ENCODE data around the gene PTPRN2.

PTPRN2 gene

GRCh38 chr7:157797361-157797760 lies 790.3 kb downstream of the PTPRN2 start:
- no peak for TF ChIP-seq CTCF (IDR thresholded peaks at IDR 0.05; ENCODE audit: extremely low read depth, insufficient read depth, missing control alignments)
- in situ Hi-C loops (cut with MboI; ENCODE audit: low pct_unique_long_range_greater_than_20kb, low sequenced_read_pairs, unreplicated experiment) = no loop called here
- no peak for DNase-seq (ENCODE audit: low spot score)

GRCh38 chr7:157796846-157797245 lies 790.8 kb downstream of the PTPRN2 start:
- DNase-seq (ENCODE audit: low spot score) = no peak
- in situ Hi-C loops (cut with MboI; ENCODE audit: low pct_unique_long_range_greater_than_20kb, low sequenced_read_pairs, unreplicated experiment) = no loop called here
- TF ChIP-seq CTCF (IDR thresholded peaks at IDR 0.05; ENCODE audit: extremely low read depth, insufficient read depth, missing control alignments) = no peak

- DNase-seq (ENCODE audit: low spot score) = no peak
- in situ Hi-C loops (cut with MboI; ENCODE audit: low pct_unique_long_range_greater_than_20kb, low sequenced_read_pairs, unreplicated experiment) = no loop called here
- no peak for TF ChIP-seq CTCF (IDR thresholded peaks at IDR 0.05; ENCODE audit: extremely low read depth, insufficient read depth, missing control alignments)
Observed at GRCh38 chr7:157795643-157796042, 792.0 kb downstream of the PTPRN2 start.

- DNase-seq (ENCODE audit: low spot score) = no peak
- in situ Hi-C loops (cut with MboI; ENCODE audit: low pct_unique_long_range_greater_than_20kb, low sequenced_read_pairs, unreplicated experiment) = no loop called here
- no peak for TF ChIP-seq CTCF (IDR thresholded peaks at IDR 0.05; ENCODE audit: extremely low read depth, insufficient read depth, missing control alignments)
Observed at GRCh38 chr7:157795199-157795598, 792.4 kb downstream of the PTPRN2 start.

GRCh38 chr7:157794746-157795065 lies 792.9 kb downstream of the PTPRN2 start:
- no peak for TF ChIP-seq CTCF (IDR thresholded peaks at IDR 0.05; ENCODE audit: extremely low read depth, insufficient read depth, missing control alignments)
- in situ Hi-C loops (cut with MboI; ENCODE audit: low pct_unique_long_range_greater_than_20kb, low sequenced_read_pairs, unreplicated experiment) = no loop called here
- DNase-seq (ENCODE audit: low spot score) = no peak

GRCh38 chr7:157793973-157794745 lies 793.5 kb downstream of the PTPRN2 start:
- in situ Hi-C loops (cut with MboI; ENCODE audit: low pct_unique_long_range_greater_than_20kb, low sequenced_read_pairs, unreplicated experiment) = no loop called here
- TF ChIP-seq CTCF (IDR thresholded peaks at IDR 0.05; ENCODE audit: extremely low read depth, insufficient read depth, missing control alignments) = no peak
- no peak for DNase-seq (ENCODE audit: low spot score)

- no peak for DNase-seq (ENCODE audit: low spot score)
- in situ Hi-C loops (cut with MboI; ENCODE audit: low pct_unique_long_range_greater_than_20kb, low sequenced_read_pairs, unreplicated experiment) = no loop called here
- no peak for TF ChIP-seq CTCF (IDR thresholded peaks at IDR 0.05; ENCODE audit: extremely low read depth, insufficient read depth, missing control alignments)
Observed at GRCh38 chr7:157793087-157793353, 794.6 kb downstream of the PTPRN2 start.
